NCI-H2029 treated with DMSO at 0.1 percent for 48 hours (cell line): ENCODE results near the gene CHCHD3.
"Not testable (repeated sequence)": the region's sequence is repeated elsewhere in the genome, so short reads cannot be mapped to it uniquely, and the experiment has no call there.

Source experiments
- DNase-seq: peaks from one replicate; lab custom pipeline; 2025; lab: John Stamatoyannopoulos, UW

Gene CHCHD3

GRCh38 chr7:133044722-133045473 is 37.0 kb downstream of the CHCHD3 start:
- DNase-seq, result no peak

- no peak for DNase-seq
Measured at GRCh38 chr7:133040674-133041073, 41.2 kb downstream of the CHCHD3 start.

- no peak for DNase-seq
Measured at GRCh38 chr7:133040178-133040577, 41.7 kb downstream of the CHCHD3 start.

GRCh38 chr7:133039614-133040013 is 42.3 kb downstream of the CHCHD3 start:
- DNase-seq, result no peak

- DNase-seq, result no peak
Measured at GRCh38 chr7:133036289-133036688, 45.6 kb downstream of the CHCHD3 start.

GRCh38 chr7:133035240-133035639 is 46.6 kb downstream of the CHCHD3 start:
- DNase-seq, result not testable (repeated sequence)

- DNase-seq, result no peak
Measured at GRCh38 chr7:133030346-133030745, 51.5 kb downstream of the CHCHD3 start.

- DNase-seq, result no peak
Measured at GRCh38 chr7:133029463-133029862, 52.4 kb downstream of the CHCHD3 start.

- DNase-seq, result no peak
Measured at GRCh38 chr7:133027397-133027796, 54.5 kb downstream of the CHCHD3 start.

- no peak for DNase-seq
Measured at GRCh38 chr7:133026210-133026859, 55.6 kb downstream of the CHCHD3 start.

GRCh38 chr7:133025056-133025455 is 56.8 kb downstream of the CHCHD3 start:
- DNase-seq, result no peak

GRCh38 chr7:133024596-133024995 is 57.3 kb downstream of the CHCHD3 start:
- no peak for DNase-seq

- DNase-seq, result no peak
Measured at GRCh38 chr7:133023370-133024071, 58.4 kb downstream of the CHCHD3 start.

- DNase-seq, result no peak
Measured at GRCh38 chr7:133022661-133023060, 59.2 kb downstream of the CHCHD3 start.

- no peak for DNase-seq
Measured at GRCh38 chr7:133021196-133021595, 60.7 kb downstream of the CHCHD3 start.

GRCh38 chr7:133020496-133020895 is 61.4 kb downstream of the CHCHD3 start:
- DNase-seq, result no peak

GRCh38 chr7:133019590-133019989 is 62.3 kb downstream of the CHCHD3 start:
- no peak for DNase-seq

GRCh38 chr7:133016604-133017003 is 65.3 kb downstream of the CHCHD3 start:
- DNase-seq, result no peak

- no peak for DNase-seq
Measured at GRCh38 chr7:133015888-133016287, 66.0 kb downstream of the CHCHD3 start.

GRCh38 chr7:133011746-133012145 is 70.1 kb downstream of the CHCHD3 start:
- DNase-seq, result no peak

- DNase-seq, result no peak
Measured at GRCh38 chr7:133009426-133010252, 72.3 kb downstream of the CHCHD3 start.

GRCh38 chr7:133007961-133008360 is 73.9 kb downstream of the CHCHD3 start:
- DNase-seq, result no peak
